Naive thymus-derived CD4-positive, alpha-beta T cell (primary cell): Measurements from ENCODE around the gene GDPD5. TPM values are rescaled to one million over a fixed set of nuclear protein-coding genes. Genes with fewer than 3 reads are reported as not detected.
A peak's percentile ranks its signal among the peaks of the same experiment; 100 is the strongest.

Experiments
- ATAC-seq: fragments of 150-1000 bp; cut with Tn5 transposase; 2 replicates; pipeline ENCODE4 v1.10.0; 2021; ENCODE audit warnings: mild to moderate bottlenecking, moderate library complexity
- CTCF ChIA-PET: fragments of 350-600 bp; sonication (Branson Sonifier 250); formaldehyde crosslinking; loops from one replicate; lab custom pipeline; 2021; ENCODE audit warnings: antibody characterized with exemption; lab: Charles Lee
- POLR2A ChIA-PET: fragments of 350-600 bp; sonication (Branson Sonifier 250); formaldehyde crosslinking; loops from one replicate; lab custom pipeline; 2021; ENCODE audit warnings: antibody characterized with exemption, inconsistent platforms; lab: Charles Lee
- DNase-seq, 9 donors: peaks; one replicate each; pipeline versions ENCODE4 v3.0.0 to v3.0.0-alpha.2; 2020 to 2022; ENCODE audit warnings: mixed read lengths in 1 of 9
- H3K27ac ChIP-seq: one replicate; pipeline ENCODE4 v1.7.0; 2013; ENCODE audit warnings: mild to moderate bottlenecking, low read depth, low read length, moderate library complexity
- H3K27me3 ChIP-seq, 2 donors: one replicate each; pipeline ENCODE4 v1.7.0; 2013; ENCODE audit warnings: low read length in 2 of 2, mild to moderate bottlenecking in 2 of 2, moderate library complexity in 2 of 2; ENCODE audit not compliant: control insufficient read depth in 2 of 2, insufficient read depth in 2 of 2
- H3K36me3 ChIP-seq, 3 experiments: 1 replicate in 2 of 3; 2 replicates in 1 of 3; pipeline ENCODE4 v1.7.0; 2013; ENCODE audit warnings: low read length in 3 of 3, mild to moderate bottlenecking in 3 of 3, moderate library complexity in 1 of 3; ENCODE audit not compliant: insufficient read depth in 3 of 3, control insufficient read depth in 2 of 3
- H3K4me1 ChIP-seq, 2 donors: one replicate each; pipeline ENCODE4 v1.7.0; 2013; ENCODE audit warnings: low read length in 2 of 2, mild to moderate bottlenecking in 2 of 2, moderate library complexity in 1 of 2; ENCODE audit not compliant: control insufficient read depth in 2 of 2, insufficient read depth in 2 of 2
- H3K4me3 ChIP-seq: 2 replicates; pipeline ENCODE4 v1.7.0; 2013; ENCODE audit warnings: mild to moderate bottlenecking, low read length
- H3K9me3 ChIP-seq, 3 experiments: 1 replicate in 2 of 3; 2 replicates in 1 of 3; pipeline ENCODE4 v1.7.0; 2013; ENCODE audit warnings: low read length in 3 of 3; ENCODE audit not compliant: control insufficient read depth in 2 of 3
- H3K27ac Mint-ChIP-seq, 9 donors: one replicate each; pipeline ENCODE4 v1.8.0; 2020 to 2022; ENCODE audit warnings: mixed read lengths in 9 of 9, mild to moderate bottlenecking in 8 of 9, moderate library complexity in 5 of 9, inconsistent platforms in 2 of 9
- H3K27me3 Mint-ChIP-seq, 5 donors: one replicate each; pipeline ENCODE4 v1.8.0; 2021 to 2022; ENCODE audit warnings: mixed read lengths in 5 of 5, mild to moderate bottlenecking in 1 of 5
- H3K36me3 Mint-ChIP-seq, 5 donors: one replicate each; pipeline ENCODE4 v1.8.0; 2020 to 2022; ENCODE audit warnings: mixed read lengths in 5 of 5, mild to moderate bottlenecking in 3 of 5, inconsistent platforms in 1 of 5
- H3K4me1 Mint-ChIP-seq, 7 donors: one replicate each; pipeline ENCODE4 v1.8.0; 2020 to 2022; ENCODE audit warnings: mixed read lengths in 7 of 7, mild to moderate bottlenecking in 3 of 7, inconsistent platforms in 1 of 7
- H3K4me3 Mint-ChIP-seq, 10 donors: one replicate each; pipeline ENCODE4 v1.8.0; 2020 to 2022; ENCODE audit warnings: mild to moderate bottlenecking in 10 of 10, mixed read lengths in 10 of 10, moderate library complexity in 6 of 10, inconsistent platforms in 2 of 10
- H3K9me3 Mint-ChIP-seq, 11 donors: one replicate each; pipeline ENCODE4 v1.8.0; 2020 to 2022; ENCODE audit warnings: mixed read lengths in 11 of 11, mild to moderate bottlenecking in 4 of 11, inconsistent platforms in 1 of 11, moderate library complexity in 1 of 11
- intact Hi-C, 2 donors: fragments of 100-400 bp; cut with micrococcal nuclease; formaldehyde crosslinking; loops; one replicate each; pipeline ENCODE4 v1.15.1; 2023
- polyA plus RNA-seq, 2 donors: library from polyadenylated mRNA; unstranded; fragments of 300-500 nt; fragmentation: Illumina TruSeq; gene quantifications; one replicate each; pipeline ENCODE4 v1.2.3, GENCODE V29; 2021
- total RNA-seq, 6 experiments: library from RNA in 5 of 6; stranded (reverse) in 5 of 6; gene quantifications; 1 replicate in 5 of 6; 2 replicates in 1 of 6; pipeline ENCODE4 v1.2.3 and lab custom pipeline; 2021 to 2026

GDPD5 gene
- total and polyA plus RNA-seq, 7 experiments from 2014 or later, result 3.9 to 50.3 (median 21.1) TPM

DNA sequence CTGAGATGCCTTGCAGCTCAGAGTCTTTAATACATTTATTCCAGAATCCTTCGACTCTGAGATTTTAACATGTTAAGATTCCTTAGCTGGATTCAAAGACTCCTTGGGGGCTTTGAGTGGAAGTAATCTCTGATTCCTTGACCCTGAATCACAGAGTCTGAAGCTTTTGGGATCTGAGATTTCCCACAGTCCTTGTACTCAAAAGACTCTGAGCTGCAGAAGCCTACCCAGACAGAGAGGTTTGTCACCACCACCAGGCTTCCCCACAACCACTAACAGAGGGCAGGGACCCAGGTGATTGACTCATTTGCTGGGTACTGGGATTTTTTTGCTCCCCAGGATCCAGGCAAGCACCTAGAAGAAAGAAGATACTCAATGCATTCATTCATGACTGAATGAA is 34.9 kb upstream of the GDPD5 start:
- Histone ChIP-seq H3K27me3 (no peaks in the 10 kb centered on the region), H3K27ac (no peak overlapping the region), H3K4me3 (no peak overlapping the region), H3K9me3 (no peaks in the 10 kb centered on the region), H3K4me1 (peaks cover 15 to 22% of the 10 kb centered on the region in 2 donors), H3K36me3 (peaks cover 0 to 7% (median 0%) of the 10 kb centered on the region in 3 experiments)
- peak overlapping the region; percentile 65 to 99 (median 99) for H3K4me3 Mint-ChIP-seq
- intact Hi-C loops, result loop anchor here in 1 of 2 donors (10.0 kb wide), 2 partner anchors 254 to 1166 kb away; partner anchors contain the start of genes PGM2L1 and UVRAG
- peak overlapping the region in 5 of 9 donors; percentile 32 to 97 (median 67) for H3K27ac Mint-ChIP-seq
- ChIA-PET CTCF (interaction anchor here (0.7 to 1.0 kb wide), 2 partner anchors 15 to 27 kb away, joined by 4 read pairs; no protein-coding TSS in a partner anchor), POLR2A (interaction anchor here (1.4 kb wide), 1 partner anchor 16 kb away, joined by 3 read pairs; no protein-coding TSS in a partner anchor)
- ATAC-seq, result no peak
- H3K27me3 Mint-ChIP-seq, result peaks cover 0 to 7% (median 0%) of the 10 kb centered on the region in 5 donors
- no peak for DNase-seq
- peaks cover 18 to 42% (median 32%) of the 10 kb centered on the region in 7 donors for H3K4me1 Mint-ChIP-seq
- H3K9me3 Mint-ChIP-seq, result no peaks in the 10 kb centered on the region
- no peaks in the 10 kb centered on the region for H3K36me3 Mint-ChIP-seq

GRCh38 chr11:75558939-75559843 is 33.5 kb upstream of the GDPD5 start:
- no peak overlapping the region for H3K27ac ChIP-seq
- peaks cover 15 to 22% of the 10 kb centered on the region in 2 donors for H3K4me1 ChIP-seq
- no peaks in the 10 kb centered on the region for H3K27me3 ChIP-seq
- Mint-ChIP-seq H3K9me3 (no peaks in the 10 kb centered on the region), H3K27me3 (peaks cover 0 to 9% (median 0%) of the 10 kb centered on the region in 5 donors), H3K4me3 (peak overlapping the region in 4 of 10 donors; percentile 19 to 68 (median 34)), H3K4me1 (peaks cover 16 to 32% (median 28%) of the 10 kb centered on the region in 7 donors), H3K36me3 (no peaks in the 10 kb centered on the region), H3K27ac (no peak overlapping the region)
- peaks cover 0 to 7% (median 0%) of the 10 kb centered on the region in 3 experiments for H3K36me3 ChIP-seq
- DNase-seq (no peak), ATAC-seq (no peak)
- intact Hi-C loops, result no loop called here
- ChIA-PET CTCF (interaction anchor here (1.0 kb wide), 1 partner anchor 17 kb away, joined by 4 read pairs; no protein-coding TSS in a partner anchor), POLR2A (interaction anchor here (0.6 kb wide), 1 partner anchor 160 kb away, joined by 4 read pairs; no protein-coding TSS in a partner anchor)
- H3K4me3 ChIP-seq, result no peak overlapping the region
- H3K9me3 ChIP-seq, result no peaks in the 10 kb centered on the region

- no peaks in the 10 kb centered on the region for H3K9me3 Mint-ChIP-seq
- Histone ChIP-seq H3K27me3 (no peaks in the 10 kb centered on the region), H3K9me3 (no peaks in the 10 kb centered on the region), H3K4me1 (peaks cover 8 to 12% of the 10 kb centered on the region in 2 donors), H3K36me3 (peaks cover 0 to 7% (median 0%) of the 10 kb centered on the region in 3 experiments), H3K27ac (no peak overlapping the region), H3K4me3 (no peak overlapping the region)
- intact Hi-C loops, result no loop called here
- H3K4me1 Mint-ChIP-seq, result peaks cover 6 to 21% (median 16%) of the 10 kb centered on the region in 7 donors
- H3K36me3 Mint-ChIP-seq, result no peaks in the 10 kb centered on the region
- ChIA-PET CTCF (no interaction called here), POLR2A (no interaction called here)
- H3K27me3 Mint-ChIP-seq, result peaks cover 0 to 9% (median 0%) of the 10 kb centered on the region in 5 donors
- H3K27ac Mint-ChIP-seq, result no peak overlapping the region
- no peak for ATAC-seq
- H3K4me3 Mint-ChIP-seq, result peak overlapping the region in 1 of 10 donors; percentile 35
- no peak for DNase-seq
These were observed 32.1 kb upstream of the GDPD5 start for GRCh38 chr11:75557666-75558494.

DNA sequence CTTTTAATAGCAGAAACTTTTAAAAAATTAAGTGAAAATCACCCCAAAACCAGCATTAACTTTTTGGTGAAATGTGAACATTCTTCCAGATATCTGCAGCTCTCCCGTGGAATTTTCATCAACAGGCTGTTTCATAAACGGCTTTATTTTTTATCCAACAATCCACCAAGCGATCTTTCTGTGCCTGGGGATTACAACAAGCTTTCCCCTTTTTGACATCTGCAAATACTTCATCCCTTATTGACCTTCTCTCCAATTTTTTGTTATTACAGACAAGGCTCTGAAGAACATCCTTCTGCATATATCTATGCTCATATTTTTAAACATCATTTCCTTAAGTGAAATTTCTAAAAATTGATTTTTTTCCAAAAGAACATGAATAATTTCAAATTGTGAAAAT is 30.5 kb upstream of the GDPD5 start:
- H3K36me3 Mint-ChIP-seq, result no peaks in the 10 kb centered on the region
- no peaks in the 10 kb centered on the region for H3K9me3 Mint-ChIP-seq
- peaks cover 0 to 7% (median 6%) of the 10 kb centered on the region in 7 donors for H3K4me1 Mint-ChIP-seq
- no peak overlapping the region for H3K27ac Mint-ChIP-seq
- Histone ChIP-seq H3K9me3 (no peaks in the 10 kb centered on the region), H3K27me3 (no peaks in the 10 kb centered on the region), H3K4me3 (no peak overlapping the region), H3K36me3 (no peaks in the 10 kb centered on the region), H3K27ac (no peak overlapping the region), H3K4me1 (peaks cover 3% of the 10 kb centered on the region in 2 donors)
- H3K27me3 Mint-ChIP-seq, result peaks cover 0 to 9% (median 0%) of the 10 kb centered on the region in 5 donors
- ChIA-PET POLR2A (no interaction called here), CTCF (no interaction called here)
- DNase-seq, result no peak
- H3K4me3 Mint-ChIP-seq, result no peak overlapping the region
- intact Hi-C loops, result no loop called here
- ATAC-seq, result no peak

GRCh38 chr11:75555079-75555811 is 29.5 kb upstream of the GDPD5 start:
- CTCF ChIA-PET, result no interaction called here

More at GRCh38 chr11:75555079-75555811, 29.5 kb upstream of the GDPD5 start:
- H3K4me1 Mint-ChIP-seq, result no peaks in the 10 kb centered on the region
- no peak for DNase-seq
- intact Hi-C loops, result no loop called here
- POLR2A ChIA-PET, result no interaction called here
- Histone ChIP-seq H3K4me3 (no peak overlapping the region), H3K9me3 (no peaks in the 10 kb centered on the region), H3K27me3 (no peaks in the 10 kb centered on the region), H3K4me1 (no peaks in the 10 kb centered on the region), H3K36me3 (no peaks in the 10 kb centered on the region), H3K27ac (no peak overlapping the region)
- peaks cover 0 to 9% (median 0%) of the 10 kb centered on the region in 5 donors for H3K27me3 Mint-ChIP-seq
- H3K9me3 Mint-ChIP-seq, result no peaks in the 10 kb centered on the region
- no peak overlapping the region for H3K4me3 Mint-ChIP-seq
- H3K36me3 Mint-ChIP-seq, result no peaks in the 10 kb centered on the region
- peak overlapping the region in 3 of 9 donors; percentile 36 to 79 (median 37) for H3K27ac Mint-ChIP-seq
- ATAC-seq, result no peak
